ENCODE results near the gene ACSF2. TPM values are rescaled to one million over a fixed set of nuclear protein-coding genes. Genes with fewer than 3 reads are reported as not detected.

The ACSF2 gene
- total and polyA plus RNA-seq, 2 of the 13 experiments (the other 11 are each of a cell fraction or from before 2014, with no cell fraction given) = 87.3 to 109 TPM

GRCh38 chr17:50428831-50429424 lies 2.9 kb downstream of the ACSF2 start (continued):
- TF ChIP-seq CSRNP2 (CRISPR knock-in tag; conservative IDR thresholded peaks at IDR 0.05; ENCODE audit: low read depth) = no peak
- peak; percentile 86 for TF ChIP-seq THRA (CRISPR knock-in tag; IDR thresholded peaks at IDR 0.05; ENCODE audit: borderline replicate concordance)
- no peak for TF ChIP-seq SNAPC4 (CRISPR knock-in tag; IDR thresholded peaks at IDR 0.05)
- TF ChIP-seq ZNF839 (CRISPR knock-in tag; IDR thresholded peaks at IDR 0.05; ENCODE audit: borderline replicate concordance) = no peak
- TF ChIP-seq FUBP1 (CRISPR knock-in tag; IDR thresholded peaks at IDR 0.05; ENCODE audit: borderline replicate concordance) = no peak
- TF ChIP-seq ZNF24 (IDR thresholded peaks at IDR 0.05) = no peak; the same call in 1 of the 2 replicates
- no peak for TF ChIP-seq MTF2 (CRISPR knock-in tag; IDR thresholded peaks at IDR 0.05; ENCODE audit: borderline replicate concordance)
- peak; percentile 68; the same call in 1 of the 2 replicates for TF ChIP-seq DMAP1 (CRISPR knock-in tag; IDR thresholded peaks at IDR 0.05)
- TF ChIP-seq CTCF (CRISPR knock-in tag; IDR thresholded peaks at IDR 0.05) = peak; percentile 35; the same call in 1 of the 2 replicates
- TF ChIP-seq HMG20A (CRISPR knock-in tag; IDR thresholded peaks at IDR 0.05; ENCODE audit: borderline replicate concordance) = peak; percentile 97
- TF ChIP-seq MAF1 (CRISPR knock-in tag; IDR thresholded peaks at IDR 0.05; ENCODE audit: borderline replicate concordance) = no peak
- TF ChIP-seq NKX3-1 (CRISPR knock-in tag; IDR thresholded peaks at IDR 0.05) = no peak
- TF ChIP-seq ZNF784 (CRISPR knock-in tag; IDR thresholded peaks at IDR 0.05; ENCODE audit: borderline replicate concordance) = no peak
- TF ChIP-seq FOXA3 (CRISPR knock-in tag; IDR thresholded peaks at IDR 0.05) = peak; percentile 89
- peak; percentile 79; the same call in 1 of the 2 replicates for TF ChIP-seq ZBTB20 (CRISPR knock-in tag; IDR thresholded peaks at IDR 0.05; ENCODE audit: borderline replicate concordance, low read depth)
- peak; percentile 12; the same call in 1 of the 2 replicates for TF ChIP-seq ZFP36L1 (CRISPR knock-in tag; IDR thresholded peaks at IDR 0.05)

Data from HepG2 (cell line).